ENCODE measurements around the gene CUL3.

- no peak for TF ChIP-seq POLR2A (IDR thresholded peaks at IDR 0.05; ENCODE audit: borderline replicate concordance, extremely low read depth, insufficient read depth, insufficient read length)
- no peak for TF ChIP-seq CTCF (IDR thresholded peaks at IDR 0.05 in 2 of 3, conservative IDR thresholded peaks at IDR 0.05 in 1 of 3; ENCODE audit: borderline replicate concordance in 1 of 3, insufficient read depth in 1 of 3, low read depth in 2 of 3, low read length in 2 of 3)
- TF ChIP-seq RAD21 (IDR thresholded peaks at IDR 0.05; ENCODE audit: low read depth), result no peak
- TF ChIP-seq POLR2AphosphoS5 (IDR thresholded peaks at IDR 0.05; ENCODE audit: low read depth, low read length), result no peak
- no peak for TF ChIP-seq SIN3A (IDR thresholded peaks at IDR 0.05; ENCODE audit: low read depth)
- no peak for TF ChIP-seq EZH2phosphoT487 (IDR thresholded peaks at IDR 0.05; ENCODE audit: borderline replicate concordance)
- TF ChIP-seq EZH2 (IDR thresholded peaks at IDR 0.05), result no peak
- TF ChIP-seq TCF7L2 (IDR thresholded peaks at IDR 0.05; ENCODE audit: borderline replicate concordance, extremely low read depth, insufficient read depth, insufficient read length), result no peak
- TF ChIP-seq SRF (IDR thresholded peaks at IDR 0.05; ENCODE audit: low read depth), result no peak
- TF ChIP-seq YY1 (IDR thresholded peaks at IDR 0.05; ENCODE audit: extremely low read depth, insufficient replicate concordance, low read depth, low read length), result no peak
- TF ChIP-seq MAX (IDR thresholded peaks at IDR 0.05), result no peak
- no peak for TF ChIP-seq ATF3 (IDR thresholded peaks at IDR 0.05)
- no peak for TF ChIP-seq ZBTB33 (IDR thresholded peaks at IDR 0.05; ENCODE audit: extremely low read depth, insufficient replicate concordance, low read length)
- TF ChIP-seq JUND (IDR thresholded peaks at IDR 0.05), result no peak
These were observed 112.3 kb downstream of the CUL3 start for GRCh38 chr2:224472827-224473226.
